WTC11 (cell line): ENCODE results near the gene PXN. TPM values are rescaled to one million over a fixed set of nuclear protein-coding genes. Genes with fewer than 3 reads are reported as not detected.

ENCODE experiments used
- EMX1 ChIP-seq: fragments of 250-450 bp; sonication (Bioruptor Pico); IDR thresholded peaks from 2 replicates; pipeline ENCODE4 v1.8.0; 2021; ENCODE audit warnings: mild to moderate bottlenecking
- ESRRA ChIP-seq: sonication (generic); formaldehyde crosslinking; IDR thresholded peaks from 2 replicates; pipeline ENCODE4 v1.8.1; 2022; ENCODE audit warnings: mild to moderate bottlenecking, missing genetic modification reagents, borderline replicate concordance
- FOXJ3 ChIP-seq: sonication (generic); formaldehyde crosslinking; IDR thresholded peaks from 2 replicates; pipeline ENCODE4 v1.9.0; 2021; ENCODE audit warnings: missing genetic modification reagents, mild to moderate bottlenecking, borderline replicate concordance
- GABPB1 ChIP-seq: sonication (generic); formaldehyde crosslinking; IDR thresholded peaks from 2 replicates; pipeline ENCODE4 v1.8.1; 2023; ENCODE audit warnings: mild to moderate bottlenecking, missing genetic modification reagents
- GRHL2 ChIP-seq: fragments of 250-450 bp; sonication (Bioruptor Pico); IDR thresholded peaks from 2 replicates; pipeline ENCODE4 v1.8.0; 2022; ENCODE audit warnings: mild to moderate bottlenecking, moderate library complexity; ENCODE audit not compliant: insufficient replicate concordance, severe bottlenecking
- JUN ChIP-seq: sonication (generic); formaldehyde crosslinking; IDR thresholded peaks from 2 replicates; pipeline ENCODE4 v1.8.0; 2023; ENCODE audit warnings: mild to moderate bottlenecking, missing genetic modification reagents
- NFE2L1 ChIP-seq: sonication (generic); formaldehyde crosslinking; IDR thresholded peaks from 2 replicates; pipeline ENCODE4 v1.8.1; 2023; ENCODE audit warnings: missing genetic modification reagents
- RORB ChIP-seq: fragments of 250-450 bp; sonication (Bioruptor Pico); IDR thresholded peaks from 2 replicates; pipeline ENCODE4 v1.9.0; 2021; ENCODE audit warnings: mild to moderate bottlenecking
- SMAD3 ChIP-seq: sonication (generic); formaldehyde crosslinking; IDR thresholded peaks from 2 replicates; pipeline ENCODE4 v1.8.0; 2022; ENCODE audit warnings: missing genetic modification reagents, mild to moderate bottlenecking, borderline replicate concordance
- TP53 ChIP-seq: sonication (generic); formaldehyde crosslinking; IDR thresholded peaks from 2 replicates; pipeline ENCODE4 v1.8.1; 2023; ENCODE audit warnings: mild to moderate bottlenecking, missing genetic modification reagents
- ZBTB21 ChIP-seq: sonication (generic); formaldehyde crosslinking; IDR thresholded peaks from 2 replicates; pipeline ENCODE4 v1.8.1; 2023; ENCODE audit warnings: mild to moderate bottlenecking, missing genetic modification reagents, borderline replicate concordance
- ZNF121 ChIP-seq: sonication (generic); formaldehyde crosslinking; IDR thresholded peaks from 2 replicates; pipeline ENCODE4 v1.8.0; 2023; ENCODE audit warnings: missing genetic modification reagents
- ZNF219 ChIP-seq: sonication (generic); formaldehyde crosslinking; IDR thresholded peaks from 2 replicates; pipeline ENCODE4 v1.8.0; 2023; ENCODE audit warnings: missing genetic modification reagents, mild to moderate bottlenecking, borderline replicate concordance
- ZNF263 ChIP-seq: sonication (generic); formaldehyde crosslinking; IDR thresholded peaks from 2 replicates; pipeline ENCODE4 v1.8.1; 2022; ENCODE audit warnings: low read depth, mild to moderate bottlenecking, moderate library complexity, missing genetic modification reagents
- ZNF671 ChIP-seq: fragments of 250-450 bp; sonication (Bioruptor Pico); IDR thresholded peaks from 2 replicates; pipeline ENCODE4 v1.8.0; 2021; ENCODE audit warnings: mild to moderate bottlenecking
- total RNA-seq: library from RNA; stranded (reverse); gene quantifications from 3 replicates; pipeline ENCODE4 v1.2.3, GENCODE V29; 2021
- TF ChIP-seq, protein P1 (sequence below): sonication (generic); formaldehyde crosslinking; conservative IDR thresholded peaks from 2 replicates; pipeline ENCODE4 v1.8.1; 2022; ENCODE audit warnings: mild to moderate bottlenecking, missing genetic modification reagents
- TF ChIP-seq, protein P2 (sequence below): fragments of 250-450 bp; sonication (Bioruptor Pico); IDR thresholded peaks from 2 replicates; pipeline ENCODE4 v1.9.0; 2021; ENCODE audit warnings: mild to moderate bottlenecking, borderline replicate concordance
- TF ChIP-seq, protein P3 (sequence below): sonication (generic); formaldehyde crosslinking; IDR thresholded peaks from 2 replicates; pipeline ENCODE4 v1.8.1; 2023; ENCODE audit warnings: mild to moderate bottlenecking, missing genetic modification reagents
- TF ChIP-seq, protein P4 (sequence below): sonication (generic); formaldehyde crosslinking; IDR thresholded peaks from 2 replicates; pipeline ENCODE4 v1.8.1; 2023; ENCODE audit warnings: mild to moderate bottlenecking, missing genetic modification reagents, moderate library complexity
- TF ChIP-seq, protein P5 (sequence below): sonication (generic); formaldehyde crosslinking; IDR thresholded peaks from 2 replicates; pipeline ENCODE4 v1.8.0; 2022; ENCODE audit warnings: mild to moderate bottlenecking, missing genetic modification reagents
- TF ChIP-seq, protein P6 (sequence below): fragments of 250-450 bp; sonication (Bioruptor Pico); IDR thresholded peaks from 2 replicates; pipeline ENCODE4 v1.9.0; 2021; ENCODE audit warnings: mild to moderate bottlenecking
- TF ChIP-seq, protein P7 (sequence below): sonication (generic); formaldehyde crosslinking; IDR thresholded peaks from 2 replicates; pipeline ENCODE4 v1.8.1; 2023; ENCODE audit warnings: mild to moderate bottlenecking, moderate library complexity, missing genetic modification reagents
- TF ChIP-seq, protein P8 (sequence below): fragments of 250-450 bp; sonication (Bioruptor Pico); IDR thresholded peaks from 2 replicates; pipeline ENCODE4 v1.9.0; 2021; ENCODE audit warnings: moderate library complexity, mild to moderate bottlenecking, inconsistent platforms, borderline replicate concordance

Gene PXN
- total RNA-seq, 1 experiment from 2014 or later = 132 TPM

DNA sequence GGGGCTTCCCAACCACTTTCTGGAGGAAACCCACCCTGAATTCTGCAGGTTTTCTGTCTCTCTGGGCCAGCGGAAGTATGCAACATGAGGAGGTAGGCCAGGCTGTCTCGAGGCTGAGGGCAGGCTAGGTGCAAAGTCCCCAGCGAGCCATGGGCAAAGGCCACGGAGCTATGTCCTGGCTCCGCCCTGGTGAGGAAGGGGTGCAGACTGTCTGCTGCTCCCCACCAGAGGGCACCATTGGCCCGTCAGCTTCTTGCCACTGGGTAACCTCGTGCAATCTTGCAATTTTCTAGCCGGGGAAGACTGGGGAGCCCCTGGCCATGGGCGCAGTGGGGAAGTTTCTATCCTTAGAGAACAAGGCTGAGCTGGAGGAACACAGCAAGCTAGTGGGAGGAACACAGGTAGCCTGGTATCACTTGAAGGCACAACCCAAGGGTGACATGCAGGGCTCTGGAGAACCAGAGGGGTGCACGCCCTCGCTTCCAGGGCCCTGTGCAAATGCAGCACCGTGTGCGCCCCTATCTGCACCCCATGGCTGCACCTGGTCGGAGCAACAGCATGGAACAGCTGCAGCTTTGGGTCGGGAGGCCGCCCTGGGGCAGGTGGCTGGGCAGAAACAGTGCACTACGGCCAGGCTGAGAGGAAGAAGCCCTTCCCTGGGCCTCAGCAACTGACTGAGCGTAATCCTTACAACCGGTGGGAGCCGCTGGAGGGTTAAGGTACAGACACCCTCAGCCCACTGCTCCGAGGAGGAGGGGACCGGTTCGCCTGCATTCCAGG, 37.0 kb downstream of the PXN start (continued):
- TF ChIP-seq, protein P1, sequence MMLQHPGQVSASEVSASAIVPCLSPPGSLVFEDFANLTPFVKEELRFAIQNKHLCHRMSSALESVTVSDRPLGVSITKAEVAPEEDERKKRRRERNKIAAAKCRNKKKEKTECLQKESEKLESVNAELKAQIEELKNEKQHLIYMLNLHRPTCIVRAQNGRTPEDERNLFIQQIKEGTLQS (CRISPR knock-in tag) = no peak
- TF ChIP-seq FOXJ3 (CRISPR knock-in tag) (no peak), NFE2L1 (CRISPR knock-in tag) (no peak), EMX1 (CRISPR knock-in tag) (no peak), GABPB1 (CRISPR knock-in tag) (peak; percentile 84), GRHL2 (CRISPR knock-in tag) (no peak), TP53 (CRISPR knock-in tag) (no peak), ZNF263 (CRISPR knock-in tag) (no peak), ZNF671 (CRISPR knock-in tag) (no peak), RORB (CRISPR knock-in tag) (no peak), ESRRA (CRISPR knock-in tag) (no peak), SMAD3 (CRISPR knock-in tag) (no peak), ZBTB21 (CRISPR knock-in tag) (peak; percentile 74; the same call in 1 of the 2 replicates), JUN (CRISPR knock-in tag) (no peak), ZNF121 (CRISPR knock-in tag) (no peak), ZNF219 (CRISPR knock-in tag) (no peak)
- TF ChIP-seq, protein P2, sequence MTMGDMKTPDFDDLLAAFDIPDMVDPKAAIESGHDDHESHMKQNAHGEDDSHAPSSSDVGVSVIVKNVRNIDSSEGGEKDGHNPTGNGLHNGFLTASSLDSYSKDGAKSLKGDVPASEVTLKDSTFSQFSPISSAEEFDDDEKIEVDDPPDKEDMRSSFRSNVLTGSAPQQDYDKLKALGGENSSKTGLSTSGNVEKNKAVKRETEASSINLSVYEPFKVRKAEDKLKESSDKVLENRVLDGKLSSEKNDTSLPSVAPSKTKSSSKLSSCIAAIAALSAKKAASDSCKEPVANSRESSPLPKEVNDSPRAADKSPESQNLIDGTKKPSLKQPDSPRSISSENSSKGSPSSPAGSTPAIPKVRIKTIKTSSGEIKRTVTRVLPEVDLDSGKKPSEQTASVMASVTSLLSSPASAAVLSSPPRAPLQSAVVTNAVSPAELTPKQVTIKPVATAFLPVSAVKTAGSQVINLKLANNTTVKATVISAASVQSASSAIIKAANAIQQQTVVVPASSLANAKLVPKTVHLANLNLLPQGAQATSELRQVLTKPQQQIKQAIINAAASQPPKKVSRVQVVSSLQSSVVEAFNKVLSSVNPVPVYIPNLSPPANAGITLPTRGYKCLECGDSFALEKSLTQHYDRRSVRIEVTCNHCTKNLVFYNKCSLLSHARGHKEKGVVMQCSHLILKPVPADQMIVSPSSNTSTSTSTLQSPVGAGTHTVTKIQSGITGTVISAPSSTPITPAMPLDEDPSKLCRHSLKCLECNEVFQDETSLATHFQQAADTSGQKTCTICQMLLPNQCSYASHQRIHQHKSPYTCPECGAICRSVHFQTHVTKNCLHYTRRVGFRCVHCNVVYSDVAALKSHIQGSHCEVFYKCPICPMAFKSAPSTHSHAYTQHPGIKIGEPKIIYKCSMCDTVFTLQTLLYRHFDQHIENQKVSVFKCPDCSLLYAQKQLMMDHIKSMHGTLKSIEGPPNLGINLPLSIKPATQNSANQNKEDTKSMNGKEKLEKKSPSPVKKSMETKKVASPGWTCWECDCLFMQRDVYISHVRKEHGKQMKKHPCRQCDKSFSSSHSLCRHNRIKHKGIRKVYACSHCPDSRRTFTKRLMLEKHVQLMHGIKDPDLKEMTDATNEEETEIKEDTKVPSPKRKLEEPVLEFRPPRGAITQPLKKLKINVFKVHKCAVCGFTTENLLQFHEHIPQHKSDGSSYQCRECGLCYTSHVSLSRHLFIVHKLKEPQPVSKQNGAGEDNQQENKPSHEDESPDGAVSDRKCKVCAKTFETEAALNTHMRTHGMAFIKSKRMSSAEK (CRISPR knock-in tag) = no peak
- TF ChIP-seq, protein P3, sequence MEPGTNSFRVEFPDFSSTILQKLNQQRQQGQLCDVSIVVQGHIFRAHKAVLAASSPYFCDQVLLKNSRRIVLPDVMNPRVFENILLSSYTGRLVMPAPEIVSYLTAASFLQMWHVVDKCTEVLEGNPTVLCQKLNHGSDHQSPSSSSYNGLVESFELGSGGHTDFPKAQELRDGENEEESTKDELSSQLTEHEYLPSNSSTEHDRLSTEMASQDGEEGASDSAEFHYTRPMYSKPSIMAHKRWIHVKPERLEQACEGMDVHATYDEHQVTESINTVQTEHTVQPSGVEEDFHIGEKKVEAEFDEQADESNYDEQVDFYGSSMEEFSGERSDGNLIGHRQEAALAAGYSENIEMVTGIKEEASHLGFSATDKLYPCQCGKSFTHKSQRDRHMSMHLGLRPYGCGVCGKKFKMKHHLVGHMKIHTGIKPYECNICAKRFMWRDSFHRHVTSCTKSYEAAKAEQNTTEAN (CRISPR knock-in tag) = no peak
- TF ChIP-seq, protein P4, sequence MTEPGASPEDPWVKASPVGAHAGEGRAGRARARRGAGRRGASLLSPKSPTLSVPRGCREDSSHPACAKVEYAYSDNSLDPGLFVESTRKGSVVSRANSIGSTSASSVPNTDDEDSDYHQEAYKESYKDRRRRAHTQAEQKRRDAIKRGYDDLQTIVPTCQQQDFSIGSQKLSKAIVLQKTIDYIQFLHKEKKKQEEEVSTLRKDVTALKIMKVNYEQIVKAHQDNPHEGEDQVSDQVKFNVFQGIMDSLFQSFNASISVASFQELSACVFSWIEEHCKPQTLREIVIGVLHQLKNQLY (CRISPR knock-in tag) = no peak
- TF ChIP-seq, protein P5, sequence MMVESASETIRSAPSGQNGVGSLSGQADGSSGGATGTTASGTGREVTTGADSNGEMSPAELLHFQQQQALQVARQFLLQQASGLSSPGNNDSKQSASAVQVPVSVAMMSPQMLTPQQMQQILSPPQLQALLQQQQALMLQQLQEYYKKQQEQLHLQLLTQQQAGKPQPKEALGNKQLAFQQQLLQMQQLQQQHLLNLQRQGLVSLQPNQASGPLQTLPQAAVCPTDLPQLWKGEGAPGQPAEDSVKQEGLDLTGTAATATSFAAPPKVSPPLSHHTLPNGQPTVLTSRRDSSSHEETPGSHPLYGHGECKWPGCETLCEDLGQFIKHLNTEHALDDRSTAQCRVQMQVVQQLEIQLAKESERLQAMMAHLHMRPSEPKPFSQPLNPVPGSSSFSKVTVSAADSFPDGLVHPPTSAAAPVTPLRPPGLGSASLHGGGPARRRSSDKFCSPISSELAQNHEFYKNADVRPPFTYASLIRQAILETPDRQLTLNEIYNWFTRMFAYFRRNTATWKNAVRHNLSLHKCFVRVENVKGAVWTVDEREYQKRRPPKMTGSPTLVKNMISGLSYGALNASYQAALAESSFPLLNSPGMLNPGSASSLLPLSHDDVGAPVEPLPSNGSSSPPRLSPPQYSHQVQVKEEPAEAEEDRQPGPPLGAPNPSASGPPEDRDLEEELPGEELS (CRISPR knock-in tag) = no peak
- TF ChIP-seq, protein P6, sequence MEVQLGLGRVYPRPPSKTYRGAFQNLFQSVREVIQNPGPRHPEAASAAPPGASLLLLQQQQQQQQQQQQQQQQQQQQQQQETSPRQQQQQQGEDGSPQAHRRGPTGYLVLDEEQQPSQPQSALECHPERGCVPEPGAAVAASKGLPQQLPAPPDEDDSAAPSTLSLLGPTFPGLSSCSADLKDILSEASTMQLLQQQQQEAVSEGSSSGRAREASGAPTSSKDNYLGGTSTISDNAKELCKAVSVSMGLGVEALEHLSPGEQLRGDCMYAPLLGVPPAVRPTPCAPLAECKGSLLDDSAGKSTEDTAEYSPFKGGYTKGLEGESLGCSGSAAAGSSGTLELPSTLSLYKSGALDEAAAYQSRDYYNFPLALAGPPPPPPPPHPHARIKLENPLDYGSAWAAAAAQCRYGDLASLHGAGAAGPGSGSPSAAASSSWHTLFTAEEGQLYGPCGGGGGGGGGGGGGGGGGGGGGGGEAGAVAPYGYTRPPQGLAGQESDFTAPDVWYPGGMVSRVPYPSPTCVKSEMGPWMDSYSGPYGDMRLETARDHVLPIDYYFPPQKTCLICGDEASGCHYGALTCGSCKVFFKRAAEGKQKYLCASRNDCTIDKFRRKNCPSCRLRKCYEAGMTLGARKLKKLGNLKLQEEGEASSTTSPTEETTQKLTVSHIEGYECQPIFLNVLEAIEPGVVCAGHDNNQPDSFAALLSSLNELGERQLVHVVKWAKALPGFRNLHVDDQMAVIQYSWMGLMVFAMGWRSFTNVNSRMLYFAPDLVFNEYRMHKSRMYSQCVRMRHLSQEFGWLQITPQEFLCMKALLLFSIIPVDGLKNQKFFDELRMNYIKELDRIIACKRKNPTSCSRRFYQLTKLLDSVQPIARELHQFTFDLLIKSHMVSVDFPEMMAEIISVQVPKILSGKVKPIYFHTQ (CRISPR knock-in tag) = no peak
- TF ChIP-seq, protein P7, sequence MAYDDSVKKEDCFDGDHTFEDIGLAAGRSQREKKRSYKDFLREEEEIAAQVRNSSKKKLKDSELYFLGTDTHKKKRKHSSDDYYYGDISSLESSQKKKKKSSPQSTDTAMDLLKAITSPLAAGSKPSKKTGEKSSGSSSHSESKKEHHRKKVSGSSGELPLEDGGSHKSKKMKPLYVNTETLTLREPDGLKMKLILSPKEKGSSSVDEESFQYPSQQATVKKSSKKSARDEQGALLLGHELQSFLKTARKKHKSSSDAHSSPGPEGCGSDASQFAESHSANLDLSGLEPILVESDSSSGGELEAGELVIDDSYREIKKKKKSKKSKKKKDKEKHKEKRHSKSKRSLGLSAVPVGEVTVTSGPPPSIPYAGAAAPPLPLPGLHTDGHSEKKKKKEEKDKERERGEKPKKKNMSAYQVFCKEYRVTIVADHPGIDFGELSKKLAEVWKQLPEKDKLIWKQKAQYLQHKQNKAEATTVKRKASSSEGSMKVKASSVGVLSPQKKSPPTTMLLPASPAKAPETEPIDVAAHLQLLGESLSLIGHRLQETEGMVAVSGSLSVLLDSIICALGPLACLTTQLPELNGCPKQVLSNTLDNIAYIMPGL (CRISPR knock-in tag) = peak; percentile 9; the same call in 1 of the 2 replicates
- TF ChIP-seq, protein P8, sequence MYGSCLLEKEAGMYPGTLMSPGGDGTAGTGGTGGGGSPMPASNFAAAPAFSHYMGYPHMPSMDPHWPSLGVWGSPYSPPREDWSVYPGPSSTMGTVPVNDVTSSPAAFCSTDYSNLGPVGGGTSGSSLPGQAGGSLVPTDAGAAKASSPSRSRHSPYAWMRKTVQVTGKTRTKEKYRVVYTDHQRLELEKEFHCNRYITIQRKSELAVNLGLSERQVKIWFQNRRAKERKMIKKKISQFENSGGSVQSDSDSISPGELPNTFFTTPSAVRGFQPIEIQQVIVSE (CRISPR knock-in tag) = no peak
